ENCODE results near the gene RAB27B. TPM values are rescaled to one million over a fixed set of nuclear protein-coding genes. Genes with fewer than 3 reads are reported as not detected.

The RAB27B gene
- polyA plus RNA-seq, 4 donors = 2.0 to 7.5 (median 3.9) TPM

GRCh38 chr18:54791657-54792056 is 36.6 kb upstream of the RAB27B start:
- no peak for DNase-seq
- Histone ChIP-seq H3K27me3 (ENCODE audit: control insufficient read depth in 3 of 3, insufficient read depth in 3 of 3, low read length in 3 of 3) (no peaks in the 10 kb centered on the region), H3K4me1 (ENCODE audit: control insufficient read depth in 3 of 3, insufficient read depth in 2 of 3, low read depth in 1 of 3, low read length in 2 of 3) (no peaks in the 10 kb centered on the region), H3K9me3 (ENCODE audit: control insufficient read depth in 2 of 2, insufficient read depth in 1 of 2, low read depth in 1 of 2, low read length in 1 of 2) (no peaks in the 10 kb centered on the region), H3K4me3 (ENCODE audit: low read depth in 1 of 3, low read length in 3 of 3) (no peak overlapping the region), H3K36me3 (ENCODE audit: control insufficient read depth in 3 of 3, insufficient read depth in 2 of 3, low read depth in 1 of 3, low read length in 3 of 3) (no peaks in the 10 kb centered on the region), H3K27ac (ENCODE audit: low read depth in 1 of 3, low read length in 2 of 3) (no peak overlapping the region)
- no peak for FAIRE-seq
- 93 to 96% (median 94%) methylated on average over 12 of the region's 12 CpGs for WGBS, 3 donors

- H3K4me1 ChIP-seq (ENCODE audit: control insufficient read depth in 3 of 3, insufficient read depth in 2 of 3, low read depth in 1 of 3, low read length in 2 of 3) = no peaks in the 10 kb centered on the region
- 94 to 97% (median 94%) methylated on average over 9 of the region's 9 CpGs for WGBS, 3 donors
- H3K9me3 ChIP-seq (ENCODE audit: control insufficient read depth in 2 of 2, insufficient read depth in 1 of 2, low read depth in 1 of 2, low read length in 1 of 2) = no peaks in the 10 kb centered on the region
- FAIRE-seq = no peak
- no peaks in the 10 kb centered on the region for H3K27me3 ChIP-seq (ENCODE audit: control insufficient read depth in 3 of 3, insufficient read depth in 3 of 3, low read length in 3 of 3)
- no peak for DNase-seq
- no peaks in the 10 kb centered on the region for H3K36me3 ChIP-seq (ENCODE audit: control insufficient read depth in 3 of 3, insufficient read depth in 2 of 3, low read depth in 1 of 3, low read length in 3 of 3)
- no peak overlapping the region for H3K4me3 ChIP-seq (ENCODE audit: low read depth in 1 of 3, low read length in 3 of 3)
- H3K27ac ChIP-seq (ENCODE audit: low read depth in 1 of 3, low read length in 2 of 3) = no peak overlapping the region
Observed at GRCh38 chr18:54792079-54792478, 36.2 kb upstream of the RAB27B start.

- Histone ChIP-seq H3K9me3 (ENCODE audit: control insufficient read depth in 2 of 2, insufficient read depth in 1 of 2, low read depth in 1 of 2, low read length in 1 of 2) (no peaks in the 10 kb centered on the region), H3K36me3 (ENCODE audit: control insufficient read depth in 3 of 3, insufficient read depth in 2 of 3, low read depth in 1 of 3, low read length in 3 of 3) (no peaks in the 10 kb centered on the region), H3K27ac (ENCODE audit: low read depth in 1 of 3, low read length in 2 of 3) (no peak overlapping the region), H3K4me1 (ENCODE audit: control insufficient read depth in 3 of 3, insufficient read depth in 2 of 3, low read depth in 1 of 3, low read length in 2 of 3) (no peaks in the 10 kb centered on the region), H3K4me3 (ENCODE audit: low read depth in 1 of 3, low read length in 3 of 3) (no peak overlapping the region), H3K27me3 (ENCODE audit: control insufficient read depth in 3 of 3, insufficient read depth in 3 of 3, low read length in 3 of 3) (no peaks in the 10 kb centered on the region)
- DNase-seq = no peak
- 86 to 90% (median 87%) methylated on average over 1 of the region's 1 CpG for WGBS, 3 donors
- FAIRE-seq = no peak
Observed at GRCh38 chr18:54794823-54795222, 33.5 kb upstream of the RAB27B start.

GRCh38 chr18:54798186-54798585 is 30.1 kb upstream of the RAB27B start:
- H3K36me3 ChIP-seq (ENCODE audit: control insufficient read depth in 3 of 3, insufficient read depth in 2 of 3, low read depth in 1 of 3, low read length in 3 of 3) = no peaks in the 10 kb centered on the region
- no peaks in the 10 kb centered on the region for H3K27me3 ChIP-seq (ENCODE audit: control insufficient read depth in 3 of 3, insufficient read depth in 3 of 3, low read length in 3 of 3)
- H3K4me3 ChIP-seq (ENCODE audit: low read depth in 1 of 3, low read length in 3 of 3) = no peak overlapping the region
- H3K27ac ChIP-seq (ENCODE audit: low read depth in 1 of 3, low read length in 2 of 3) = no peak overlapping the region
- DNase-seq = no peak
- no peaks in the 10 kb centered on the region for H3K9me3 ChIP-seq (ENCODE audit: control insufficient read depth in 2 of 2, insufficient read depth in 1 of 2, low read depth in 1 of 2, low read length in 1 of 2)
- 84 to 85% (median 85%) methylated on average over 3 of the region's 3 CpGs for WGBS, 3 donors
- FAIRE-seq = no peak
- H3K4me1 ChIP-seq (ENCODE audit: control insufficient read depth in 3 of 3, insufficient read depth in 2 of 3, low read depth in 1 of 3, low read length in 2 of 3) = no peaks in the 10 kb centered on the region

- WGBS, 3 donors = 75 to 85% (median 76%) methylated on average over 1 of the region's 1 CpG
- no peaks in the 10 kb centered on the region for H3K4me1 ChIP-seq (ENCODE audit: control insufficient read depth in 3 of 3, insufficient read depth in 2 of 3, low read depth in 1 of 3, low read length in 2 of 3)
- H3K27me3 ChIP-seq (ENCODE audit: control insufficient read depth in 3 of 3, insufficient read depth in 3 of 3, low read length in 3 of 3) = no peaks in the 10 kb centered on the region
- no peak overlapping the region for H3K4me3 ChIP-seq (ENCODE audit: low read depth in 1 of 3, low read length in 3 of 3)
- no peaks in the 10 kb centered on the region for H3K36me3 ChIP-seq (ENCODE audit: control insufficient read depth in 3 of 3, insufficient read depth in 2 of 3, low read depth in 1 of 3, low read length in 3 of 3)
- DNase-seq = no peak
- no peak overlapping the region for H3K27ac ChIP-seq (ENCODE audit: low read depth in 1 of 3, low read length in 2 of 3)
- no peaks in the 10 kb centered on the region for H3K9me3 ChIP-seq (ENCODE audit: control insufficient read depth in 2 of 2, insufficient read depth in 1 of 2, low read depth in 1 of 2, low read length in 1 of 2)
- FAIRE-seq = no peak
Observed at GRCh38 chr18:54801374-54801773, 26.9 kb upstream of the RAB27B start.

- Histone ChIP-seq H3K27ac (ENCODE audit: low read depth in 1 of 3, low read length in 2 of 3) (no peak overlapping the region), H3K4me3 (ENCODE audit: low read depth in 1 of 3, low read length in 3 of 3) (no peak overlapping the region), H3K36me3 (ENCODE audit: control insufficient read depth in 3 of 3, insufficient read depth in 2 of 3, low read depth in 1 of 3, low read length in 3 of 3) (no peaks in the 10 kb centered on the region), H3K4me1 (ENCODE audit: control insufficient read depth in 3 of 3, insufficient read depth in 2 of 3, low read depth in 1 of 3, low read length in 2 of 3) (no peaks in the 10 kb centered on the region), H3K9me3 (ENCODE audit: control insufficient read depth in 2 of 2, insufficient read depth in 1 of 2, low read depth in 1 of 2, low read length in 1 of 2) (no peaks in the 10 kb centered on the region), H3K27me3 (ENCODE audit: control insufficient read depth in 3 of 3, insufficient read depth in 3 of 3, low read length in 3 of 3) (no peaks in the 10 kb centered on the region)
- DNase-seq (peak in 1 of 2 donors; percentile 52), FAIRE-seq (no peak)
- WGBS, 3 donors = 15 to 44% (median 25%) methylated on average over 2 of the region's 2 CpGs
Observed at GRCh38 chr18:54802178-54802577, 26.1 kb upstream of the RAB27B start.

- Histone ChIP-seq H3K4me1 (ENCODE audit: control insufficient read depth in 3 of 3, insufficient read depth in 2 of 3, low read depth in 1 of 3, low read length in 2 of 3) (no peaks in the 10 kb centered on the region), H3K36me3 (ENCODE audit: control insufficient read depth in 3 of 3, insufficient read depth in 2 of 3, low read depth in 1 of 3, low read length in 3 of 3) (no peaks in the 10 kb centered on the region), H3K27me3 (ENCODE audit: control insufficient read depth in 3 of 3, insufficient read depth in 3 of 3, low read length in 3 of 3) (no peaks in the 10 kb centered on the region), H3K9me3 (ENCODE audit: control insufficient read depth in 2 of 2, insufficient read depth in 1 of 2, low read depth in 1 of 2, low read length in 1 of 2) (no peaks in the 10 kb centered on the region), H3K4me3 (ENCODE audit: low read depth in 1 of 3, low read length in 3 of 3) (no peak overlapping the region), H3K27ac (ENCODE audit: low read depth in 1 of 3, low read length in 2 of 3) (no peak overlapping the region)
- FAIRE-seq = no peak
- 59 to 78% (median 75%) methylated on average over 2 of the region's 2 CpGs for WGBS, 3 donors
- no peak for DNase-seq
Observed at GRCh38 chr18:54802686-54803395, 25.4 kb upstream of the RAB27B start.

- no peaks in the 10 kb centered on the region for H3K4me1 ChIP-seq (ENCODE audit: control insufficient read depth in 3 of 3, insufficient read depth in 2 of 3, low read depth in 1 of 3, low read length in 2 of 3)
- DNase-seq (peak in 1 of 2 donors; percentile 13), FAIRE-seq (no peak)
- 72 to 86% (median 78%) methylated on average over 3 of the region's 3 CpGs for WGBS, 3 donors
- no peaks in the 10 kb centered on the region for H3K36me3 ChIP-seq (ENCODE audit: control insufficient read depth in 3 of 3, insufficient read depth in 2 of 3, low read depth in 1 of 3, low read length in 3 of 3)
- H3K27ac ChIP-seq (ENCODE audit: low read depth in 1 of 3, low read length in 2 of 3) = no peak overlapping the region
- H3K4me3 ChIP-seq (ENCODE audit: low read depth in 1 of 3, low read length in 3 of 3) = no peak overlapping the region
- no peaks in the 10 kb centered on the region for H3K27me3 ChIP-seq (ENCODE audit: control insufficient read depth in 3 of 3, insufficient read depth in 3 of 3, low read length in 3 of 3)
- no peaks in the 10 kb centered on the region for H3K9me3 ChIP-seq (ENCODE audit: control insufficient read depth in 2 of 2, insufficient read depth in 1 of 2, low read depth in 1 of 2, low read length in 1 of 2)
Observed at GRCh38 chr18:54805571-54806334, 22.5 kb upstream of the RAB27B start.

Data from small intestine (tissue), 7 donors.